Neutrophil (primary cell): ENCODE measurements around the gene ATCAY.
"Not testable (repeated sequence)": the region's sequence is repeated elsewhere in the genome, so short reads cannot be mapped to it uniquely, and the experiment has no call there.

Experiments
- H3K27ac ChIP-seq: fragments of 200-600 bp; sonication (generic); 2 replicates; pipeline ENCODE4 v1.5.1; 2016; ENCODE audit warnings: mild to moderate bottlenecking, moderate library complexity
- H3K27me3 ChIP-seq: fragments of 200-600 bp; sonication (generic); 2 replicates; pipeline ENCODE4 v1.6.0; 2016; ENCODE audit warnings: mild to moderate bottlenecking
- H3K36me3 ChIP-seq: fragments of 200-600 bp; sonication (generic); 2 replicates; pipeline ENCODE4 v1.5.1; 2017
- H3K4me1 ChIP-seq, 2 experiments: fragments of 200-600 bp in 1 of 2; sonication (generic) in 1 of 2; 1 replicate in 1 of 2; 2 replicates in 1 of 2; pipeline versions ENCODE4 v1.5.1 to v1.6.1; 2013 to 2016; ENCODE audit warnings: low read depth in 1 of 2, low read length in 1 of 2, mild to moderate bottlenecking in 1 of 2, moderate library complexity in 1 of 2; ENCODE audit not compliant: control insufficient read depth in 1 of 2, insufficient read depth in 1 of 2
- H3K4me3 ChIP-seq, 2 experiments: fragments of 200-600 bp in 1 of 2; sonication (generic) in 1 of 2; 1 replicate in 1 of 2; 2 replicates in 1 of 2; pipeline ENCODE4 v1.5.1; 2013 to 2016; ENCODE audit warnings: low read depth in 1 of 2, low read length in 1 of 2, mild to moderate bottlenecking in 1 of 2, moderate library complexity in 1 of 2
- H3K9me3 ChIP-seq: fragments of 200-600 bp; sonication (generic); 2 replicates; pipeline ENCODE4 v1.5.1; 2016
- TF ChIP-seq, protein P1 (sequence below): fragments of 200-600 bp; sonication (generic); IDR thresholded peaks from 2 replicates; pipeline ENCODE4 v1.5.1; 2016; ENCODE audit warnings: antibody characterized with exemption

Gene ATCAY

DNA sequence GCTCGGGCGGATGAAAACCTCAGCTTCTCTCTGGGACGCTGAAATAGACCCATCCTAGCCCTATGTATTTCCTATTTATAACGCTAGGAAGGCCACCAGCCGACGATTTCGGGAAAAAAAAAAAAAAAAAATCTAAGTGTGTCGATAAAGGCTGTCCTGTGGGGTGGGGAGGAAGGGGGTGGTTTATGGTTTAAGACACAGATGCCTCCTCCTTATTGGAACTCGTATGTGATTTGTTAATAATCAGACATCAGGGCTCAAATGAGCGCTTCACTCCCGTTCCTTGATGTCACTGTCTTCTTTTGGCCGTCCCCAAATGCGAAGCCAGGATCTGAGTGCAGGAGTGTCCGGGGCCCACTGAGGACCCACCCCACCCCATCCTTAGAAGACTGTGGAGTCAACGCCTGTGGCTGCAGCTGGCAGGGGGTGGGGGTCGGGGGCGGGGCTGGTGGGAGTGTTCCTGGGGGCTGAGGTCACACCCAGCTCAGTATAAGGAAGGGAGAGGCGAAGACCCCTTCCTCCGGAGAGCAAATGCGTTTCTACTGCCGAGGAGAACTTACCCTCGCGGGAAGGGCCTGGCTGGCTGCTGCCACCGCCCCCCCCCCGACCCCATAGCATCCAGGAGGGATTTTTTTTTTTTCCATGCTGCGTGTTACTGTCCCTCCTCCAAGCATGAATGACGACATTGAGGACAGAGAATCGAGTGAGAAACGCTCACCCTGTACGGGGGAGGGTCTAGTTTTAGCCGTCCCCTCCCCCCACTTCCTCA, 971 bp downstream of the ATCAY start:
- Histone ChIP-seq H3K36me3 (no peaks in the 10 kb centered on the region), H3K4me3 (no peak overlapping the region), H3K27ac (no peak overlapping the region), H3K9me3 (no peaks in the 10 kb centered on the region), H3K4me1 (no peaks in the 10 kb centered on the region), H3K27me3 (peaks cover 68% of the 10 kb centered on the region)
- TF ChIP-seq, protein P1, sequence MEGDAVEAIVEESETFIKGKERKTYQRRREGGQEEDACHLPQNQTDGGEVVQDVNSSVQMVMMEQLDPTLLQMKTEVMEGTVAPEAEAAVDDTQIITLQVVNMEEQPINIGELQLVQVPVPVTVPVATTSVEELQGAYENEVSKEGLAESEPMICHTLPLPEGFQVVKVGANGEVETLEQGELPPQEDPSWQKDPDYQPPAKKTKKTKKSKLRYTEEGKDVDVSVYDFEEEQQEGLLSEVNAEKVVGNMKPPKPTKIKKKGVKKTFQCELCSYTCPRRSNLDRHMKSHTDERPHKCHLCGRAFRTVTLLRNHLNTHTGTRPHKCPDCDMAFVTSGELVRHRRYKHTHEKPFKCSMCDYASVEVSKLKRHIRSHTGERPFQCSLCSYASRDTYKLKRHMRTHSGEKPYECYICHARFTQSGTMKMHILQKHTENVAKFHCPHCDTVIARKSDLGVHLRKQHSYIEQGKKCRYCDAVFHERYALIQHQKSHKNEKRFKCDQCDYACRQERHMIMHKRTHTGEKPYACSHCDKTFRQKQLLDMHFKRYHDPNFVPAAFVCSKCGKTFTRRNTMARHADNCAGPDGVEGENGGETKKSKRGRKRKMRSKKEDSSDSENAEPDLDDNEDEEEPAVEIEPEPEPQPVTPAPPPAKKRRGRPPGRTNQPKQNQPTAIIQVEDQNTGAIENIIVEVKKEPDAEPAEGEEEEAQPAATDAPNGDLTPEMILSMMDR: no peak

DNA sequence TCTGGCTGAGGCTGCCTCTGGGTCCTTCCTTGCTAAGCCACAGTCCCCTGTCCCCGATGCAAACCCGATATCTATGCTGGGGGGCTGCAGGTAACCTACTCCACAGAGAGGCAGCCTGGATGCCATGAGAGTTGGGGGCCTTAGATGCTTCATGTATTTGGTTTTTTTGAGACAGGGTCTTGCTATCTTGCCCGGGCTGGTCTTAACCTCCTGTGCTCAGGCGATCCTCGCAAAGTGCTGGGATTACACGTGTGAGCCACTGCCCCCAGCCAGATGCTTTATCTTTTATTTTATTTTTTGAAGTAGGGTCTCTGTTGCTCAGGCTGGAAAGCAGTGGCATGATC, 1.5 kb downstream of the ATCAY start:
- Histone ChIP-seq H3K4me3 (no peak overlapping the region), H3K27me3 (peaks cover 65% of the 10 kb centered on the region)

DNA sequence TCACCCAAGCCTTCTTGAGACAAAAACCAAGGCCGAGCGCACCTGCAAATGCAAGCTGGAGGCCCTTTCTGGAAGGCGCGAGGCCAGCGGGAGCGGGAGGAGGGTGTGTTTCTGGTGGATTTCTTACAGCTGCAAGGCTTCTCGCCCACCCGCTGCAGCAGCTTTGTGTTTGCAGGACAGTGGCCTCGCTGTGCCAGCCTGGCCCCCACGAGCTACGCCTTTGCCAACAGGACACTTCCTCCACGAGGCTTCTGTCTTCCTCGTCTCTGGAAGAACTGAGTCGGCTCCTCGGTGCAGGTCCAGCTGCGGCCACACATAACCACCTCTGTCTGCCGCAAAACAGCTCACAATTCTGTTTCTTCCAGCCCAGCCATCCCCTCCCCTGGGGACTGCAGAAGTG, 10.1 kb downstream of the ATCAY start:
- TF ChIP-seq, protein P1: no peak
- Histone ChIP-seq H3K4me1 (no peaks in the 10 kb centered on the region), H3K4me3 (no peak overlapping the region)

More for the DNA sequence above, 1.5 kb downstream of the ATCAY start:
- no peaks in the 10 kb centered on the region for H3K9me3 ChIP-seq
- TF ChIP-seq, protein P1: no peak
- H3K4me1 ChIP-seq: no peaks in the 10 kb centered on the region
- no peak overlapping the region for H3K27ac ChIP-seq
- H3K36me3 ChIP-seq: no peaks in the 10 kb centered on the region

DNA sequence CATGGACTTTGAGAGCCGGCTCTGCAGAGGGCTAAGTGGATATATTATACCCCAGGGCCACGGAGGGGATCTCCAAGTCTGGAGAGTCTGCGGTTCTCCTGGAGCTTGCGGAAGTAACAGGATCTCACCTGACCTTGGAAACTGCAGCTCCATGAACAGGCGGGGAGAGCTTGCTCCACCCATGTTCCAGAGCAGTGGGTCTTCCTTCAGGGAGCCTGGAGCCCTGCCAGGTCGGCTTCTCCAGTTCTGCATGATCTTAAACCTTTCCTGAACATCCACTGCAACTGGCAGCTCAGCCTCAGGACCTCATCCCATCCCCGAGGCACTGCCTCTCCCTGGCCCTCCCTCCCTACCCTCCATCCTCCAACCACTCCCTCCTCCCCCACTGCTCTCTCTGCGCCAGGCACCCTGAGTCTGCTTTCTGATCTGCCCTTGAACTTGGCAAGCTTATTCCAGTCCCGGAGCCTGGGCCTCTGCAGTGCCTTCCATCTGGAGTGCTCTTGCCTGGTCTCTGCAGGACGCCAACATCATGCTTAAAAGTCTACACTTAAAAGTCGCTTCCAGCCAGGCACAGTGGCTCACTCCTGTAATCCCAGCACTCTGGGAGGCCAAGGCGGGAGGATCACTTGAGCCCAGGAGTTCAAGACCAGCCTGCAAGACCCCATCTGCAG, 13.2 kb downstream of the ATCAY start:
- Histone ChIP-seq H3K9me3 (no peaks in the 10 kb centered on the region), H3K36me3 (no peaks in the 10 kb centered on the region), H3K27me3 (no peaks in the 10 kb centered on the region), H3K4me1 (no peaks in the 10 kb centered on the region), H3K4me3 (no peak overlapping the region), H3K27ac (no peak overlapping the region)
- TF ChIP-seq, protein P1: no peak

More for the DNA sequence above, 10.1 kb downstream of the ATCAY start:
- no peaks in the 10 kb centered on the region for H3K9me3 ChIP-seq
- no peaks in the 10 kb centered on the region for H3K27me3 ChIP-seq
- H3K36me3 ChIP-seq: no peaks in the 10 kb centered on the region
- H3K27ac ChIP-seq: no peak overlapping the region

DNA sequence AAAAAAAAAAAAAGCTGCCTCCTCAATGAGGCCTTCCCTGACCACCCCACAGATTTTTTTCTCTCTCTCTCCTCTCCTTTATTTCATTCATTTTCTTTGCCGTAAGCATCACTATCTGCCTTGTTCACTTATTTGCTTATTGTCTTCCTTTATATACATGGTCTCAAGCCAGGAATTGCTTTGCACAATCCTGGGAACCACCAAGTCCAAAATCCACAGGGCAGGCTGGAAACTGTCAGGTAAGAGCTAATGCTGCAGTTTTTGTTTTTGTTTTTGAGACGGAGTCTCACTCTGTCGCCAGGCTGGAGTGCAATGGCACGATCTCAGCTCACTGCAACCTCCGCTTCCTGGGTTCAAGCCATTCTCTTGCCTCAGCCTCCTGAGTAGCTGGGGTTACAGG, 14.5 kb downstream of the ATCAY start:
- H3K9me3 ChIP-seq, H3K27me3 ChIP-seq, H3K4me3 ChIP-seq: not testable (repeated sequence)

DNA sequence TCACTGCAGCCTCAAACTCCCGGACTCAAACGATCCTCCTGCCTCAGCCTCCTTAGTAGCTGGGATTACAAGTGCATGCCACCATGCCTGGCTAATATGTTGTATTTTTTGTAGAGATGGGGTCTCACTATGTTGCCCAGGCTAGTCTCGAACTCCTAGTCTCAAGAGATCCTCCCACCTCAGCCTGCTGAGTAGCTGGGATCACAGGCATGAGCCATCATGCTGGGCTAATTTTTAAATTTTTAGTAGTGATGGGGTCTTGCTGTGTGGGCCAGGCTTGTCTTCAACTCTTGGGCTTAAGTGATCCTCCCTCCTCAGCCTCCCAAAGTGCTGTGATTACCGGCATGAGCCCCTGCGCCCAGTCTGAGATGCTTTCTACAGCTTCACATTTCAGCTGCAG, 15.3 kb downstream of the ATCAY start:
- Histone ChIP-seq H3K36me3 (no peaks in the 10 kb centered on the region), H3K27ac (no peak overlapping the region), H3K4me1 (no peaks in the 10 kb centered on the region), H3K4me3 (no peak overlapping the region), H3K27me3 (no peaks in the 10 kb centered on the region), H3K9me3 (no peaks in the 10 kb centered on the region)
- TF ChIP-seq, protein P1: no peak

More for the DNA sequence above, 14.5 kb downstream of the ATCAY start:
- H3K27ac ChIP-seq, H3K36me3 ChIP-seq, H3K4me1 ChIP-seq: not testable (repeated sequence)
